Right atrium auricular region (tissue), 2 donors: ENCODE data around the gene ITIH1. TPM values are rescaled to one million over a fixed set of nuclear protein-coding genes. Genes with fewer than 3 reads are reported as not detected.

ENCODE experiments used
- DNase-seq: peaks from one replicate; pipeline ENCODE4 v3.0.0-alpha.2; 2019; ENCODE audit warnings: low spot score
- H3K27ac ChIP-seq, 2 donors: fragments of 200-600 bp; sonication (generic); 1 replicate in 1 of 2; 2 replicates in 1 of 2; pipeline ENCODE4 v1.5.1; 2016 to 2019
- H3K27me3 ChIP-seq, 2 donors: fragments of 200-600 bp; sonication (generic); one replicate each; pipeline versions ENCODE4 v1.5.1 to v1.6.0; 2017 to 2019
- H3K36me3 ChIP-seq: fragments of 200-600 bp; sonication (generic); one replicate; pipeline ENCODE4 v1.5.1; 2016
- H3K4me1 ChIP-seq, 2 donors: fragments of 200-600 bp; sonication (generic); one replicate each; pipeline versions ENCODE4 v1.5.1 to v1.6.0; 2017 to 2019
- H3K4me3 ChIP-seq, 2 donors: fragments of 200-600 bp; sonication (generic); 1 replicate in 1 of 2; 2 replicates in 1 of 2; pipeline ENCODE4 v1.5.1; 2017 to 2019; ENCODE audit warnings: mild to moderate bottlenecking in 1 of 2, moderate library complexity in 1 of 2
- H3K9me3 ChIP-seq, 2 donors: fragments of 200-600 bp; sonication (generic); one replicate each; pipeline ENCODE4 v1.5.1; 2019
- total RNA-seq, 2 donors: library from RNA; depleted of rRNA; stranded (reverse); fragments of >200 nt; gene quantifications; one replicate each; pipeline ENCODE4 v1.1.0, GENCODE V29; 2016
- TF ChIP-seq, protein P1 (sequence below), 2 donors: fragments of 200-600 bp; sonication (generic); IDR thresholded peaks; one replicate each; pipeline ENCODE4 v1.5.1; 2019; ENCODE audit warnings: antibody characterized with exemption in 2 of 2

The ITIH1 gene
- total RNA-seq, 2 donors from 2014 or later, result not detected

DNA sequence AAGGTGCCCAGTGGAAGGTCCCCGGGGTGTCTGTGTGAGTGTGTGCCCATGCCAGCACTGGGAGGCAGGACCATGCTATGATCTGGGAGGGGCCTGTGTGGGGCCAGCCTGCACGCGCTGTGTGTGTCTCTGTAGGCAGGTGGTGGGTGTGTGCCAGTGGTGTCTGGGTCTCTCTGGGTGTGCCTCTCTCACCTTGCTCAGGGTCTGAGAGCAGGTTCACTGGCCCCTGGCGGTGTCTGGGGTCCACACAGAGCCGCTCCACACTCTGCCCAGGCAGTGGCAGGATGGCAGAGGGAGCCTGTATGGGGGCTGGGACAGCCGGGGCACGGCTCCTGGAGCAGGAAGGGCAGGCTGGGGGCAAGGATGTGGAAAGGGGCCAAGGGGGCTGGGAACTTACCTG is 40.5 kb downstream of the ITIH1 start:
- Histone ChIP-seq H3K4me1 (no peaks in the 10 kb centered on the region), H3K9me3 (no peaks in the 10 kb centered on the region), H3K36me3 (no peaks in the 10 kb centered on the region), H3K4me3 (no peak overlapping the region), H3K27ac (no peak overlapping the region), H3K27me3 (no peaks in the 10 kb centered on the region)
- TF ChIP-seq, protein P1, sequence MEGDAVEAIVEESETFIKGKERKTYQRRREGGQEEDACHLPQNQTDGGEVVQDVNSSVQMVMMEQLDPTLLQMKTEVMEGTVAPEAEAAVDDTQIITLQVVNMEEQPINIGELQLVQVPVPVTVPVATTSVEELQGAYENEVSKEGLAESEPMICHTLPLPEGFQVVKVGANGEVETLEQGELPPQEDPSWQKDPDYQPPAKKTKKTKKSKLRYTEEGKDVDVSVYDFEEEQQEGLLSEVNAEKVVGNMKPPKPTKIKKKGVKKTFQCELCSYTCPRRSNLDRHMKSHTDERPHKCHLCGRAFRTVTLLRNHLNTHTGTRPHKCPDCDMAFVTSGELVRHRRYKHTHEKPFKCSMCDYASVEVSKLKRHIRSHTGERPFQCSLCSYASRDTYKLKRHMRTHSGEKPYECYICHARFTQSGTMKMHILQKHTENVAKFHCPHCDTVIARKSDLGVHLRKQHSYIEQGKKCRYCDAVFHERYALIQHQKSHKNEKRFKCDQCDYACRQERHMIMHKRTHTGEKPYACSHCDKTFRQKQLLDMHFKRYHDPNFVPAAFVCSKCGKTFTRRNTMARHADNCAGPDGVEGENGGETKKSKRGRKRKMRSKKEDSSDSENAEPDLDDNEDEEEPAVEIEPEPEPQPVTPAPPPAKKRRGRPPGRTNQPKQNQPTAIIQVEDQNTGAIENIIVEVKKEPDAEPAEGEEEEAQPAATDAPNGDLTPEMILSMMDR (IDR thresholded peaks at IDR 0.05), result no peak
- DNase-seq, result no peak

DNA sequence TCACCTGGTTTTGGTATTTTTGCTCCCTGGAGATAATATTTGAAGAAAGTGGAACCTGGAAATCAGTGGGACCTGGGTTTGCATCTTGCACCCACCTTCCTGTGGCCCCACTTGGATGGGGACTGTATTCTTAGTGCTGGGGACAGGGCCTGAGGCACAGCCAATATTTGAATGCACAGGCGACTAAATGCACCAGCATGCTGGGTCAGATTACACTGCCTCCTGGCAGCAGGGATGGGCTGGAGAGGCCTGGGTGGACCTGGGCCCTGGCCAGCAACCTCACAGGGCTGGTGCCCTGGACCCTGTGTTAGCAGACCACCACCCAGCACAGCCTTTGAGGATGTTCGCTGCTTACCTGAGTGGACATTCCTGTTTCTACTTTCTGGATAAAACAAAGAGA is 42.5 kb downstream of the ITIH1 start:
- H3K9me3 ChIP-seq, result no peaks in the 10 kb centered on the region
- H3K4me1 ChIP-seq, result no peaks in the 10 kb centered on the region
- H3K27ac ChIP-seq, result no peak overlapping the region
- H3K4me3 ChIP-seq, result no peak overlapping the region
- TF ChIP-seq, protein P1 (IDR thresholded peaks at IDR 0.05), result no peak
- no peaks in the 10 kb centered on the region for H3K27me3 ChIP-seq
- H3K36me3 ChIP-seq, result peaks cover 8% of the 10 kb centered on the region
- no peak for DNase-seq

DNA sequence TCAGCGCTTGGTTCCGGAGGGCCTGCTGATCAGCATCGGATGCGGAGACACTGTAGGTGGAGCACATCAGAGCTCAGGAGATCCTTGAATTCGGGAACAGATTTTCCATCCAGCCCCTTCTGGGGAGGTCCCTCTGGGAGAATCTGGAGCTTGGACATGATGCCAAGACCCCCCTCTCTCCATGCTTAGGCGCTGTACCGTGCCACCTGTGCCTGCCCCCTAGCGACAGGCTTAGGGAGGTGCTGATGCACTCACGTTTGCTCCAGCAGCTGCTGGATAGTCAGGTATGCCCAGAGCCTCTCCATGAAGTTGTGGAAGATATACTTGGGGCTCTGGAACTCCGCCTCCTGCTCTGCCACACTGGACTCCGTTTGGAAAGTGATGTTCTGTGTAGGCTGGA is 43.3 kb downstream of the ITIH1 start:
- Histone ChIP-seq H3K4me3 (no peak overlapping the region), H3K4me1 (no peaks in the 10 kb centered on the region), H3K27me3 (no peaks in the 10 kb centered on the region), H3K27ac (no peak overlapping the region), H3K9me3 (no peaks in the 10 kb centered on the region), H3K36me3 (peaks cover 8% of the 10 kb centered on the region)
- TF ChIP-seq, protein P1 (IDR thresholded peaks at IDR 0.05), result peak; percentile 18 to 43
- DNase-seq, result no peak

DNA sequence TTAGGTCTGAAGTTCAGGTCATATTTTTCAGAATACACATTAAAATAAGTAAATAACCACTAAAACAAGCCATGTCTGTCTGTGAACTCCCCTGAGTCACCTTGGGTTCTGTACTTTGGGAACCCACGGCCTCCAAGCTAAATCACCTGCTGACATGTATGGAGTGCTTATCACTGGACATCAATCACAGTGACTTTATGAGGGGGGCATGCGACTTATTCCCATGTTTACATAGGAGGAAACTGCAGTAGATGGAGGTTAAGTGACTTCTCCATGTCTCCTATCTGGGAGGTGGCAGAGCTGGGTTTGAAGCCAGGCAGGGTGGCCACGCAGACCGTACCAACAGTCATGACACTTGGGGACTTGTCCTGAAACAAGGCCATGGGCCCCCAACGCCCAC is 45.0 kb downstream of the ITIH1 start:
- DNase-seq, result no peak
- no peaks in the 10 kb centered on the region for H3K27me3 ChIP-seq
- H3K36me3 ChIP-seq, result peaks cover 8% of the 10 kb centered on the region
- TF ChIP-seq, protein P1 (IDR thresholded peaks at IDR 0.05), result no peak
- no peaks in the 10 kb centered on the region for H3K4me1 ChIP-seq
- no peak overlapping the region for H3K27ac ChIP-seq
- H3K4me3 ChIP-seq, result no peak overlapping the region
- no peaks in the 10 kb centered on the region for H3K9me3 ChIP-seq

DNA sequence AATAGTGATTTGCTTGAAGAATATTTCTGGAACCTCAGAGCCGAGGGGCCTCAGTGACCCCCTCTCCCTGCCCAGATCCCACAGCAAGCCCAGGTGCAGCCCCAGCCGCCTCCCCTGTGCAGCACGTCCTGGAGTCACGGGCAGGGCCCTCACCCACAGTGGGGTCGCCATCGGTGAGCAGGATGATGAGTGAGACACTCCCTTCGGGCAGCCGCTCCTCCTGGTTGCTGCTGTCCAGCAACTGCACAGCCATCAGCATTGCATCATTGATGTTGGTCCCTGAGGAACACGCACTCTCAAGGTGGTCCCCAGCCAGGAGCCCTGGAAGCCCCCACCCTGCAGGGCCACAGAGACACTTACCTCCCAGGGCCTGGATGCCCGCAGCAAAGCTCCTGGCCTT is 46.6 kb downstream of the ITIH1 start:
- H3K27me3 ChIP-seq, result no peaks in the 10 kb centered on the region
- TF ChIP-seq, protein P1 (IDR thresholded peaks at IDR 0.05), result no peak

DNA sequence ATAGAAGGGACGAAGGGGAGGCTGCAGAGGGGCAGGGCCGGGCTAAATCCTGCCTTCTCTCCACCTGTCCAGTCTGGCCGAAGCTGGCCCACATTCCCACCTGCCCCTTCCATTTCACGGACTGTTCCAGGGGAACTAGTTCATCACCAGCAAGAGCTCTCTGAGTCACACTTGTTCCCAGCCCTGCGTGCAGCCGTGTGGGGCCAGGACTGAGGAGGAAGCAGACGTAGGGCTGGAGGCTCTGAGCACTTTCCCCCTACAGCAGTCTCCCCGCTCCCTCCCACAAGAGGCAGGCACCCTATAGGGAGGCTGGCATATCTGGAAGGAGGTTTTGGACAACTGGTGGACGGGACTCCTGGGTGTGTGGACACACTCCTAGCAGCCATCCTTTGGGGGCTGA is 50.0 kb downstream of the ITIH1 start:
- no peak for DNase-seq
- H3K36me3 ChIP-seq, result peaks cover 8% of the 10 kb centered on the region

More for the DNA sequence above, 46.6 kb downstream of the ITIH1 start:
- H3K4me1 ChIP-seq, result no peaks in the 10 kb centered on the region
- H3K27ac ChIP-seq, result no peak overlapping the region
- DNase-seq, result no peak
- no peaks in the 10 kb centered on the region for H3K9me3 ChIP-seq
- peaks cover 8% of the 10 kb centered on the region for H3K36me3 ChIP-seq
- H3K4me3 ChIP-seq, result no peak overlapping the region

More for the DNA sequence above, 50.0 kb downstream of the ITIH1 start:
- H3K4me3 ChIP-seq, result no peak overlapping the region
- no peaks in the 10 kb centered on the region for H3K9me3 ChIP-seq
- TF ChIP-seq, protein P1 (IDR thresholded peaks at IDR 0.05), result no peak
- peaks cover 0 to 17% of the 10 kb centered on the region in 2 donors for H3K4me1 ChIP-seq
- H3K27me3 ChIP-seq, result no peaks in the 10 kb centered on the region
- H3K27ac ChIP-seq, result no peak overlapping the region
